Panc1 (cell line): ENCODE results near the gene MLH3. TPM values are rescaled to one million over a fixed set of nuclear protein-coding genes. Genes with fewer than 3 reads are reported as not detected.

Experiments
- ATAC-seq: fragments of 200-7000 bp; cut with Tn5 transposase; 2 replicates; pipeline ENCODE4 v1.9.1; 2020; ENCODE audit warnings: mild to moderate bottlenecking, moderate library complexity
- BruUV-seq: library from RNA; stranded (reverse); fragments of 400-500 nt; replicated peaks from 2 replicates; lab custom pipeline; 2021; lab: Mats Ljungman, UMichigan
- CTCF ChIA-PET: fragments of 300-600 bp; sonication (Branson Sonifier 250); formaldehyde crosslinking; loops from one replicate; lab custom pipeline; 2022; ENCODE audit warnings: antibody characterized with exemption; lab: Charles Lee
- POLR2A ChIA-PET: fragments of 300-600 bp; sonication (Branson Sonifier 250); formaldehyde crosslinking; loops from one replicate; lab custom pipeline; 2022; ENCODE audit warnings: antibody characterized with exemption; lab: Charles Lee
- DNase-seq: peaks from one replicate; pipeline ENCODE4 v3.0.0-alpha.2; 2010; ENCODE audit warnings: low read depth, low spot score
- H3K27ac ChIP-seq: 2 replicates; pipeline ENCODE4 v1.5.1; 2011; ENCODE audit warnings: mild to moderate bottlenecking, low read length, inconsistent platforms
- H3K27me3 ChIP-seq: fragments of 200-500 bp; sonication (Bioruptor generic); 2 replicates; pipeline ENCODE4 v1.6.0; 2014; ENCODE audit warnings: low read length, inconsistent platforms; ENCODE audit not compliant: control insufficient read depth, insufficient read depth
- H3K36me3 ChIP-seq: fragments of 200-500 bp; sonication (Bioruptor generic); 2 replicates; pipeline ENCODE4 v1.5.1; 2014; ENCODE audit warnings: inconsistent platforms, mild to moderate bottlenecking, low read length, moderate library complexity; ENCODE audit not compliant: control insufficient read depth, insufficient read depth
- H3K4me1 ChIP-seq: 2 replicates; pipeline ENCODE4 v1.5.1; 2011; ENCODE audit warnings: inconsistent platforms, mild to moderate bottlenecking, low read length, moderate library complexity; ENCODE audit not compliant: control insufficient read depth, insufficient read depth
- H3K4me3 ChIP-seq, 2 experiments: 2 replicates each; pipeline ENCODE4 v1.5.1; 2011 to 2012; ENCODE audit warnings: low read depth in 2 of 2, low read length in 2 of 2, mild to moderate bottlenecking in 2 of 2, inconsistent platforms in 1 of 2, moderate library complexity in 1 of 2
- H3K9me3 ChIP-seq: fragments of 200-500 bp; sonication (Bioruptor generic); 2 replicates; pipeline ENCODE4 v1.5.1; 2014; ENCODE audit warnings: low read depth, mild to moderate bottlenecking, inconsistent platforms, low read length, moderate library complexity; ENCODE audit not compliant: control insufficient read depth, insufficient read depth
- CTCF ChIP-seq: fragments of 450-650 bp; IDR thresholded peaks from 2 replicates; pipeline ENCODE4 v1.5.1; 2017; ENCODE audit warnings: mild to moderate bottlenecking
- POLR2AphosphoS5 ChIP-seq: IDR thresholded peaks from 2 replicates; pipeline ENCODE4 v1.6.1; 2012; ENCODE audit warnings: mild to moderate bottlenecking, low read depth, low read length, moderate library complexity
- REST ChIP-seq, 2 experiments: IDR thresholded peaks; 2 replicates each; pipeline ENCODE4 v1.6.1; 2011 to 2012; ENCODE audit warnings: low read depth in 2 of 2, control low read depth in 1 of 2, low read length in 1 of 2, mild to moderate bottlenecking in 1 of 2, moderate library complexity in 1 of 2; ENCODE audit not compliant: insufficient read depth in 1 of 2
- SIN3A ChIP-seq: IDR thresholded peaks from 2 replicates; pipeline ENCODE4 v1.6.1; 2012; ENCODE audit warnings: low read depth, mild to moderate bottlenecking, low read length, moderate library complexity, borderline replicate concordance; ENCODE audit not compliant: insufficient read depth
- TCF7L2 ChIP-seq: IDR thresholded peaks from 2 replicates; pipeline ENCODE4 v1.6.1; 2011; ENCODE audit warnings: mild to moderate bottlenecking, low read depth, low read length, inconsistent platforms
- in situ Hi-C: cut with HindIII; loops from 2 replicates; pipeline ENCODE4 v1.10.0; 2016; ENCODE audit warnings: low sequenced_read_pairs, low pct_unique_long_range_greater_than_20kb
- intact Hi-C: fragments of 100-400 bp; cut with micrococcal nuclease; formaldehyde crosslinking; loops from one replicate; pipeline ENCODE4 v1.10.0; 2022; ENCODE audit not compliant: unreplicated experiment
- total RNA-seq: library from RNA; stranded (reverse); gene quantifications from one replicate; pipeline ENCODE4 v1.2.1, GENCODE V29; 2021; ENCODE audit not compliant: unreplicated experiment

Gene MLH3
- total RNA-seq, 1 experiment from 2014 or later, result 17.0 TPM

- Histone ChIP-seq H3K27ac (no peak overlapping the region), H3K4me3 (no peak overlapping the region), H3K4me1 (no peaks in the 10 kb centered on the region), H3K27me3 (no peaks in the 10 kb centered on the region), H3K36me3 (no peaks in the 10 kb centered on the region), H3K9me3 (no peaks in the 10 kb centered on the region)
- TF ChIP-seq REST (IDR thresholded peaks at IDR 0.05; ENCODE audit: insufficient read depth in 1 of 2, low read depth in 2 of 2, low read length in 1 of 2) (no peak), CTCF (no peak), POLR2AphosphoS5 (no peak), TCF7L2 (no peak), SIN3A (no peak)
- no peak for ATAC-seq
- in situ Hi-C loops (no loop called here), intact Hi-C loops (no loop called here)
- no peak for DNase-seq
- BruUV-seq, result no TSS peak
- CTCF ChIA-PET, result no interaction called here
- POLR2A ChIA-PET, result no interaction called here
Observed at GRCh38 chr14:74964787-74965485, 86.3 kb downstream of the MLH3 start.

Other genes starting within 250 kb of the MLH3 start
- not detected for gene PROX2, start 175.3 kb downstream of the MLH3 start, total RNA-seq
- gene DLST, start 169.6 kb downstream of the MLH3 start, total RNA-seq, result 68.8 TPM
- 14.9 TPM for gene RPS6KL1, start 128.2 kb downstream of the MLH3 start, total RNA-seq
- gene PGF, start 95.9 kb downstream of the MLH3 start, total RNA-seq, result 7.3 TPM
- 37.5 TPM for gene EIF2B2, start 48.5 kb downstream of the MLH3 start, total RNA-seq
- gene ACYP1, start 12.6 kb upstream of the MLH3 start, total RNA-seq, result 21.3 TPM
- gene ZC2HC1C, start 18.2 kb upstream of the MLH3 start, total RNA-seq, result 5.2 TPM
- gene NEK9, start 75.6 kb upstream of the MLH3 start, total RNA-seq, result 40.7 TPM
- 183 TPM for gene TMED10, start 125.1 kb upstream of the MLH3 start, total RNA-seq
- gene FOS, start 227.4 kb upstream of the MLH3 start, total RNA-seq, result 26.8 TPM